GM12878 (cell line): ENCODE measurements around the gene SLC4A9. TPM values are rescaled to one million over a fixed set of nuclear protein-coding genes. Genes with fewer than 3 reads are reported as not detected.

Experiments
- ATAC-seq: fragments of 200-7000 bp; cut with Tn5 transposase; 3 replicates; pipeline ENCODE4 v1.9.1; 2020; ENCODE audit warnings: mild to moderate bottlenecking, moderate library complexity
- BruUV-seq: library from RNA; stranded (reverse); fragments of 400-500 nt; replicated peaks from 2 replicates; lab custom pipeline; 2021; lab: Mats Ljungman, UMichigan
- CTCF ChIA-PET: fragments of 300-600 bp; sonication (Branson Sonifier 250); formaldehyde crosslinking; extraction: SDS; loops from one replicate; lab custom pipeline; 2021; ENCODE audit warnings: inconsistent platforms; lab: Yijun Ruan, JAX
- POLR2A ChIA-PET: fragments of 350-600 bp; formaldehyde crosslinking; extraction: SDS; loops from one replicate; lab custom pipeline; 2021; ENCODE audit warnings: inconsistent platforms; lab: Charles Lee
- RAD21 ChIA-PET: fragments of 300-600 bp; sonication (Branson Sonifier 250); formaldehyde crosslinking; loops from one replicate; lab custom pipeline; 2023; ENCODE audit warnings: antibody characterized with exemption; ENCODE audit not compliant: unreplicated experiment; lab: Charles Lee
- SMC1A ChIA-PET: fragments of 300-600 bp; sonication (Branson Sonifier 250); formaldehyde crosslinking; loops from one replicate; lab custom pipeline; 2023; ENCODE audit not compliant: unreplicated experiment, uncharacterized antibody; lab: Charles Lee
- DNase-seq: peaks from one replicate; pipeline ENCODE4 v3.0.0-alpha.2; 2011; ENCODE audit warnings: low read depth, low spot score
- FAIRE-seq: peaks from 3 replicates; lab custom pipeline; 2011; peaks lifted over from hg19 to GRCh38; lab: Jason Lieb, UNC
- H2AFZ ChIP-seq: 2 replicates; pipeline ENCODE4 v1.6.0; 2011; ENCODE audit warnings: low read depth, low read length, control low read depth; ENCODE audit not compliant: control insufficient read depth
- H3K27ac ChIP-seq: 2 replicates; pipeline ENCODE4 v1.5.1; 2011; ENCODE audit warnings: control low read depth; ENCODE audit not compliant: control insufficient read depth, insufficient read depth
- H3K27me3 ChIP-seq, 2 experiments: replicated peaks in 1 of 2; 2 replicates each; pipeline versions ENCODE4 v1.6.0 to v1.6.1; 2011; ENCODE audit warnings: low read length in 1 of 2; ENCODE audit not compliant: control insufficient read depth in 2 of 2, insufficient read depth in 2 of 2
- H3K36me3 ChIP-seq, 2 experiments: 2 replicates each; pipeline ENCODE4 v1.5.1; 2011; ENCODE audit warnings: low read length in 1 of 2; ENCODE audit not compliant: control insufficient read depth in 2 of 2, insufficient read depth in 2 of 2
- H3K4me1 ChIP-seq: 2 replicates; pipeline ENCODE4 v1.6.1; 2011; ENCODE audit warnings: mild to moderate bottlenecking, low read length, moderate library complexity, mixed read lengths; ENCODE audit not compliant: control insufficient read depth, insufficient read depth
- H3K4me2 ChIP-seq: 2 replicates; pipeline ENCODE4 v1.6.0; 2011; ENCODE audit warnings: control low read depth; ENCODE audit not compliant: control insufficient read depth, insufficient read depth
- H3K4me3 ChIP-seq: fragments of 200-600 bp; sonication (generic); 2 replicates; pipeline ENCODE4 v1.5.1; 2016
- H3K79me2 ChIP-seq: 2 replicates; pipeline ENCODE4 v1.6.0; 2011; ENCODE audit warnings: low read length; ENCODE audit not compliant: control insufficient read depth, insufficient read depth
- H3K9ac ChIP-seq: 2 replicates; pipeline ENCODE4 v1.8.0; 2011; ENCODE audit warnings: low read length, control low read depth, mixed read lengths; ENCODE audit not compliant: control insufficient read depth, insufficient read depth
- H3K9me3 ChIP-seq: replicated peaks from 3 replicates; pipeline ENCODE4 v1.5.1; 2011; ENCODE audit warnings: mild to moderate bottlenecking, low read length; ENCODE audit not compliant: control insufficient read depth, insufficient read depth
- H4K20me1 ChIP-seq: 2 replicates; pipeline ENCODE4 v1.6.0; 2011; ENCODE audit not compliant: control insufficient read depth, insufficient read depth
- FOXM1 ChIP-seq: IDR thresholded peaks from 2 replicates; pipeline ENCODE4 v1.6.1; 2012; ENCODE audit warnings: low read depth, mild to moderate bottlenecking, inconsistent platforms, low read length, moderate library complexity
- NRF1 ChIP-seq: conservative IDR thresholded peaks from 2 replicates; pipeline ENCODE4 v1.6.1; 2011; ENCODE audit warnings: mild to moderate bottlenecking, low read depth, low read length, improper control_type of control experiment
- ZBTB40 ChIP-seq: fragments of 450-650 bp; IDR thresholded peaks from 2 replicates; pipeline ENCODE4 v1.6.1; 2016; ENCODE audit warnings: mild to moderate bottlenecking, moderate library complexity, borderline replicate concordance
- WGBS: methylation state at CpG from one replicate; pipeline ENCODE4 v1.1.6; 2016; ENCODE audit warnings: low lambda C conversion rate; ENCODE audit not compliant: insufficient replicate concordance, insufficient coverage; ENCODE audit errors: missing lambda C conversion rate; 5-methylcytosine and 5-hydroxymethylcytosine counted together
- in situ Hi-C: fragments of 300-500 bp; cut with MboI; formaldehyde crosslinking; loops from 9 replicates; pipeline ENCODE4 v1.14.3; 2018; ENCODE audit warnings: mixed read lengths
- intact Hi-C: fragments of 100-400 bp; cut with micrococcal nuclease; formaldehyde crosslinking; loops from one replicate; pipeline ENCODE4 v1.14.2; 2022; ENCODE audit not compliant: unreplicated experiment
- polyA plus RNA-seq, 11 experiments: library from polyadenylated mRNA; depleted of rRNA in 4 of 11; unstranded in 6 of 11; stranded (reverse) in 5 of 11; fragments of >200 nt; fragmentation: Nextera tagmentation in 4 of 11; fragmentation: Illumina TruSeq in 1 of 11; extraction: Ambion mirVana in 4 of 11; extraction: Trizol in 1 of 11; gene quantifications; 1 replicate in 1 of 11; 2 replicates in 10 of 11; pipeline versions ENCODE4 v1.2.1 to v1.2.3, GENCODE V29; 2011 to 2016; ENCODE audit warnings: inconsistent platforms in 2 of 11, missing spikeins in 2 of 11, low read depth in 1 of 11
- total RNA-seq, 4 experiments: library from RNA; depleted of rRNA in 3 of 4; stranded (reverse); fragments of >200 nt in 3 of 4; fragmentation: Illumina TruSeq in 1 of 4; extraction: Trizol in 1 of 4; gene quantifications; 2 replicates each; pipeline versions ENCODE4 v1.2.1 to v1.2.3, GENCODE V29; 2013 to 2021
- TF ChIP-seq, protein P1 (sequence below): fragments of 450-650 bp; IDR thresholded peaks from 2 replicates; pipeline ENCODE4 v1.6.1; 2016; ENCODE audit warnings: mild to moderate bottlenecking

Gene SLC4A9
- total and polyA plus RNA-seq, 10 of the 15 experiments (the other 5 are each of a cell fraction or from before 2014, with no cell fraction given): 0.03 to 0.05 (median 0.05) TPM; not detected in 7

GRCh38 chr5:140310434-140310833, 49.6 kb upstream of the SLC4A9 start:
- ChIA-PET SMC1A (interaction anchor here (1.2 kb wide), 1 partner anchor 66 kb away, joined by 3 read pairs; no protein-coding TSS in a partner anchor), CTCF (interaction anchor here (1.2 kb wide), 1 partner anchor 66 kb away, joined by 4 read pairs; no protein-coding TSS in a partner anchor), RAD21 (no interaction called here), POLR2A (interaction anchor here (0.6 to 0.9 kb wide), 2 partner anchors 17 to 38 kb away, joined by 3 to 5 read pairs; no protein-coding TSS in a partner anchor)
- Histone ChIP-seq H3K27ac (no peak overlapping the region), H4K20me1 (no peaks in the 10 kb centered on the region), H3K9ac (no peak overlapping the region), H3K4me2 (no peak overlapping the region), H3K4me1 (no peaks in the 10 kb centered on the region), H3K4me3 (no peak overlapping the region), H3K79me2 (no peaks in the 10 kb centered on the region), H3K9me3 (no peaks in the 10 kb centered on the region), H3K36me3 (no peaks in the 10 kb centered on the region), H2AFZ (no peak overlapping the region)
- intact Hi-C loops: no loop called here
- 89% methylated on average over 2 of the region's 2 CpGs for WGBS
- BruUV-seq: no TSS peak
- no peak for ATAC-seq
- DNase-seq: no peak
- FAIRE-seq: no peak
- in situ Hi-C loops: no loop called here
- TF ChIP-seq ZBTB40 (no peak), NRF1 (no peak), FOXM1 (no peak)
- TF ChIP-seq, protein P1, sequence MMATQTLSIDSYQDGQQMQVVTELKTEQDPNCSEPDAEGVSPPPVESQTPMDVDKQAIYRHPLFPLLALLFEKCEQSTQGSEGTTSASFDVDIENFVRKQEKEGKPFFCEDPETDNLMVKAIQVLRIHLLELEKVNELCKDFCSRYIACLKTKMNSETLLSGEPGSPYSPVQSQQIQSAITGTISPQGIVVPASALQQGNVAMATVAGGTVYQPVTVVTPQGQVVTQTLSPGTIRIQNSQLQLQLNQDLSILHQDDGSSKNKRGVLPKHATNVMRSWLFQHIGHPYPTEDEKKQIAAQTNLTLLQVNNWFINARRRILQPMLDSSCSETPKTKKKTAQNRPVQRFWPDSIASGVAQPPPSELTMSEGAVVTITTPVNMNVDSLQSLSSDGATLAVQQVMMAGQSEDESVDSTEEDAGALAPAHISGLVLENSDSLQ: no peak
- TF ChIP-seq, all 136 proteins: peak for 0
- no peaks in the 10 kb centered on the region for H3K27me3 ChIP-seq
